Right renal cortex interstitium (tissue), 3 donors: Measurements from ENCODE around the gene LCT. TPM values are rescaled to one million over a fixed set of nuclear protein-coding genes. Genes with fewer than 3 reads are reported as not detected.
A peak's percentile ranks its signal among the peaks of the same experiment; 100 is the strongest.
"Not testable (repeated sequence)": the region's sequence is repeated elsewhere in the genome, so short reads cannot be mapped to it uniquely, and the experiment has no call there.

Experiments
- DNase-seq, 3 donors: peaks; one replicate each; pipeline ENCODE4 v3.0.0-alpha.2; 2013; ENCODE audit warnings: low read depth in 3 of 3, low spot score in 2 of 3
- polyA plus RNA-seq, 3 donors: library from polyadenylated mRNA; unstranded; fragments of 120-200 nt; gene quantifications; one replicate each; pipeline ENCODE4 v1.2.1, GENCODE V29; 2013; ENCODE audit not compliant: insufficient read length in 3 of 3

The LCT gene
- under 1 TPM in 1 of 3 donors, not detected in 2; 0.03 TPM for polyA plus RNA-seq

DNA sequence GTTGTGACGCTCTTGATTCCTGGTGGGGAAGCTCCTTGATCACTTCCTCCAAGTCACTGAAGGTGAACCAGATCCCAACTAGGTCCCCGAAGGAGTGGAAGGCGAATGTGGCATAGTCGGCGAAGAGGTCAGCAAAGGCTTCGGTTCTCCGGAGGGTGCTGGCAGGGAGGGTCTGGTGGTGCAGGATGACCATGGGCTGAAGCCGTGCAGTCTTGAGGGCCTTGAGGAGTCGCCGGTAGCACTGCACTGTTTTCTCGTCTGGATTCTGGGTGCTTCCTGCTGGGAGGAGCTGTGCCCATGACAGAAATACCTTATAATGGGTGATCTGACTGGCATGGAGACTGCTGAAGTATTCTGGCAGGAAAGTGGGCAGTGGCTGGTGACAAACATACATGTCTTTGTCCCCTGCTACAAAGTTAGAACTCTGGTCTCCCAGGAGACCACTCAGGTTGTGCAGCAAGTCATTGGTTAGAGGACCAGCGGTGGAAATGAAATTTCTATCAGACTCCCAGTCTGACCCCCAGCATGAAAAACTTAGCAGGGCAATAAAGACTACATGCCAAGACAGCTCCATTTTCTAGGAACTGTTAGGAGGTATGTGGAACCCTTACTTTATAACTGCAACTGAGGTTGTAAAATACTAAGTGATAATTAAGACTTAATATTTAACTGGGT lies at the start of gene LCT:
Gene LCT (minus strand): TSS at position 589 of the 675 bp plus-strand sequence. CDS start 15 bp downstream, at position 574.
- DNase-seq = no peak

DNA sequence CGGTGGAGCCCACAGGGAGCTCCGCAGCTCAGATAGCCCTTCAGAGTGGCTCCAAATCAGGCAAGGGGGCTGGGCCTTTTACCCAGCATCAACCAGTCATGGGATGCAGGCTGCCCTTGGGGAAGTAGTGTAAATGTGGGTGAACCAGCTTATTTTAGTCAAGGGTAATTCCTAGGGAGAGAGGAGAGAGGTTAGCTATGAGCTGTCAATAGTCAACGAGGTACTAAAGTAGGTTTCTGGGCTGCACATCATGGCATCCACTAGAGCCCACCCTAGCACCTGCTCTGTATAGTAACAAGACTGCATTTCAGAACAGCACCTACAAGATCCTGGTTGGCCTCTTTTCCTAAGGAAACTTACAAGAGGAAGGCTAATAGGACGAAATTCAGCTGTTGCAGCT lies 48.7 kb upstream of the LCT start:
- DNase-seq = no peak

DNA sequence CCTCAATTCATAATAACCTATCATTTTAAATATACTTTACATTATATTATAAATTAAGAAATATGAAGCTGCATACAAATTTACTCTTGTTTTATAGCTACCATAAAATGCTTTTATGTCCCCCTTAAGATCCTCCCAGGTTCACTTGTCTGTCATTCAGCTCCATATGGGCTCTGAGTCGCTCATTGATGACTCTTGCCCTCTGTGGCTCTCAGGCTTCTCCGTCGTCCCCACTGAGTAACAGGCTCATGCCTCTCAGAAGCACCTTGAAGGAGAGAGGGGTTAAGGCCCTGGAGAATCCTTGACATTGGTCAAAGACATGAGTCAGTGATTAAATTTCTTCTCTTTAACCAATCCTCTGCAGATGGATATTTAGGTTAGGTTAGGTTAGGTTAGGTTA lies 45.4 kb upstream of the LCT start:
- no peak for DNase-seq

GRCh38 chr2:135876770-135877169 lies 39.8 kb upstream of the LCT start:
- DNase-seq = not testable (repeated sequence)

DNA sequence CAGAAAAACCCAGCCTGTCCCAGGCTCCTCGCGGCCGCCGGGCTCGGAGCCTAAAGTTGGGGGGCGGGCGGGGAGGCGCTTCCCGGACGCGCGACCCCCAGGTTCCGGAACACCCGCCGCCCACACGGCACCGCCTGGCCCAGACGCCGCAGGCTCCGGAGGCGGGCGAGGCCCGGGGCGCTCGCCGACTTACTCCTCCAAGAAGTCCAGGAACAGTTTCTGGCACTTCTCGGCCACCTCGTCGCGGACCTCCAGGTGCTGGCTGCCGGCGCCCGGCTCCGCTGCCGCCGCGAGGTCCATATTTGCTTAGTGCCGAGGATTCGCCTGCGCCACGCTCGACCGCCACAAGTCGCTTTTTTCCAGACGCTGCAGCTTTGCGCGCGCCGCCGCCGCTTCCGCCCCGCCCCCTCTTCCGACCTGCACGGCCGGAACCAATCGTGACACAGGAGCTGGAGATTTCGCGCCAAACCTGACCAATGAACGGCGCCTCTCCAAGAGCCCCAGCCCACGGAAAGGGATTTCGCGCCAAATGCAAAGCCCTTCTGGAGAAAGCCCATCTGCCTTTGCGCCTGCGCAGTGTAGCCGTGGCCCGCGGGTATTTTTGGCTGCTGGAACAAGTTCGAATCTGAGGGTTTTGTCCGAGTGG lies 39.2 kb upstream of the LCT start, which contains the start of gene MCM6:
Gene MCM6 (minus strand): TSS at position 378 of the 646 bp plus-strand sequence. CDS start 78 bp downstream, at position 300.
- peak; percentile 93 to 97 (median 96) for DNase-seq

- DNase-seq = peak in 2 of 3 donors; percentile 17 to 19
These were observed 38.6 kb upstream of the LCT start for GRCh38 chr2:135875491-135876065.

- no peak for DNase-seq
These were observed 37.9 kb upstream of the LCT start for GRCh38 chr2:135874777-135875365.

DNA sequence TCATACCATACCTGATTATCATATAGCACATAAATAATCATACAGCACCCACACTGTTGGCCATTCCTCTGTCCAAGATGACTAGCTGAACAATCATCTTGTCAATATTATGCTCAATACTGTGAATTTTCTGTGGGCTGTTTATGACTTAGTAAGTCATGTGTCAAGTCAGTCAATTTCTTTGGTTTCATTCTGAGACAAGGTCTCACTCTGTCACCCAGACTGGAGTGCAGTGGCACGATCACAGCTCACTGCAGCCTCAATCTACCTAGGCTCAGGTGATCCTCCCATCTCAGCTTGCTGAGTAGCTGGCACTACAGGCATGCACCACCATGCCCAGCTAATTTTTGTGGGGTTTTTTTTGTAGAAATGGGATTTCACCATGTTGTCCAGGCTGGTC lies 33.6 kb upstream of the LCT start:
- no peak for DNase-seq

- no peak for DNase-seq
These were observed 26.2 kb upstream of the LCT start for GRCh38 chr2:135863233-135863632.

GRCh38 chr2:135862718-135863117 lies 25.7 kb upstream of the LCT start:
- no peak for DNase-seq

DNA sequence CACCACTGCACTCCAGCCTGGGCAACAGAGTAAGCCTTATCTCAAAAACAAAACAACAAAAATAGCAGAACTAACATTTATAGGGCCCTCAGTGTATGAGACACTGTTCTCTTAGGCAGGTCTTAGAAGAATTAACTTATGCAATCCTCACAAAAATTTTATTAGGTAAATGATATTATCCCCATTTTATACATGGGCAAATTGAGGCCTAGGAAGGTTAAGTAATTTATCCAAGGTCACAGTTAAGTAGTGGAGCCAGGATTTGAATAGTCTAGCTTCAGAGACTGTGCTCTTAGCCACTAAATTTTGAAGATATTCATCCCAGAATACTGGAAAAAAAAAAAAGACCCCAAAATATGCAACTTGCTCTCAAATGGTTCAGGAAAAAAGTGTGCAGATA lies 16.4 kb upstream of the LCT start:
- no peak for DNase-seq

GRCh38 chr2:135851858-135852257 lies 14.9 kb upstream of the LCT start:
- no peak for DNase-seq

DNA sequence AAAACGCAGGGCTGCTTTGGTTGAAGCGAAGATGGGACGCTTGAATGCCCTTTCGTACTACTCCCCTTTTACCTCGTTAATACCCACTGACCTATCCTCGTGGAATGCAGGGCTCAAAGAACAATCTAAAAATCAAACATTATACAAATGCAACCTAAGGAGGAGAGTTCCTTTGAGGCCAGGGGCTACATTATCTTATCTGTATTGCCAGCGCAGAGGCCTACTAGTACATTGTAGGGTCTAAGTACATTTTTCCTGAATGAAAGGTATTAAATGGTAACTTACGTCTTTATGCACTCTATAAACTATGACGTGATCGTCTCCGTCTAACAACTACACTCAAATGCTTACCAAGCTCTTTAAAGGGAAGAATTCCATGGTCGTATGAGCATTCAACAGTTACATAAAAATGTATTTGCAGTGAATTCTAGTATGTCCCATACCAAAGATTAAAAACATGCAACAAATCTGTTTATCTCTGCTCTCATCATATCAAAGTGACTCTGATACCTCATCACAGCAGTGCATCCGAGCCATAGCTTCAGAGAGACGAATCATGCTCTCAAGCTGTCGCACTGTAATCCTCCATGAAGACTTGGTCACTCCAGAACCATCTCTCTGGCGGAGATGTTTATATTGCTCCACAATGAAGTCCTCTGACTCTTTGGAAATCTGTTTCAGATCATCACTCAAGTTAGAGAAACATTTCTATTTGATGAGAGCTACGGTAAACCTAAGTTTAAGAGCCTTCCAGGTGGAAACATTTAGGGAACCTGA lies 14.1 kb upstream of the LCT start:
- DNase-seq = no peak

GRCh38 chr2:135849087-135849486 lies 12.1 kb upstream of the LCT start:
- no peak for DNase-seq

- no peak for DNase-seq
These were observed 9.0 kb upstream of the LCT start for GRCh38 chr2:135845997-135846396.

GRCh38 chr2:135845257-135845656 lies 8.3 kb upstream of the LCT start:
- DNase-seq = no peak

DNA sequence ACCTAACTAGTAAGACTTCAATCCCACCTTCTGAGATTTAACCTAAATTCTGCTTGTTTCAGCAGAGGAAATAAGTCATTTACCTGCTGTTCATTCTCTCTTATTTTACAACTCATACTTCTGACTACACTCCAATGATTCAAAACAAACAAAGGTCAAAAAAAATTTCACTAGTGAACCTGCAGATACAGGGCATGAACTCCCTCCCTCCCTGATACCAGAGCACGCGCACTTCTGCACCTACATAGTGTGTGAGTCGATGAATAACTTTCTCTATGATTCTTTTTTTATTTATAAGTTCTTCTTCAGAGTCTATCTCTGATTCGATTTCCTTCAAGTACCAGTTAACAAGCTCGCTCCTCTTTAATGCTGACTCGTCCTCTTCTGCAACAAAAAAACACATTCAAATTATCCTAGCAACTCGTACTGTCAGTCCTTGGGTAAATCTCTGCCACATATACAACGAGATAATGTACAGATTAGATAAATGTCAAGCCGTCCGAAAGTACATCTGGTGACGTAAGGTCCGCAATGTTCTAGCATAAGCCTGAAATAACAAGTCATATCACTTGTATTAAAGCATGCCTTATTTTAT lies 7.4 kb upstream of the LCT start:
- DNase-seq = no peak

- no peak for DNase-seq
These were observed 6.7 kb upstream of the LCT start for GRCh38 chr2:135843671-135844070.

GRCh38 chr2:135840601-135841000 lies 3.6 kb upstream of the LCT start:
- DNase-seq = no peak

GRCh38 chr2:135839713-135840112 lies 2.7 kb upstream of the LCT start:
- no peak for DNase-seq
